COR-L47 (cell line): ENCODE data around the gene MYO9B.

Source experiments
- DNase-seq: peaks from one replicate; lab custom pipeline; 2025; lab: John Stamatoyannopoulos, UW

The MYO9B gene

DNA sequence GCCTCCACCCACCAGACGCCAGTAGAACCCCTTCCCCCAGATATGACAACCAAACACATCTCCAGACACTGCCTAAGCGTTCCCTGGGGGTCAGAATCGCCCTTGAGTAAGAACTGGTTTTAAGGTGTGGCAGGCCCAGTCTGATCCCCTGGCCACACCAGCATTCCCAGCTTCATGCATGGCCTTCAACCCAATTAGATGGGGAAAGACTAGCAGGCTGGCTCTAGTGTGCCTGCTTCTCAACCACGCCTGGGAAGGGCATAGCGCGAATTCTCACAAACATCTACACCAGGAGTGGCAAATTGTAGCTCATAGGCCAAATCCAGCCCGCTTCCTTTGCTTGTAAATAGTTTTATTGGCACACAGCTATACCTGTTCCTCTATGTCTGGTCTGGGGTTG, 13.9 kb upstream of the MYO9B start:
- DNase-seq: no peak

DNA sequence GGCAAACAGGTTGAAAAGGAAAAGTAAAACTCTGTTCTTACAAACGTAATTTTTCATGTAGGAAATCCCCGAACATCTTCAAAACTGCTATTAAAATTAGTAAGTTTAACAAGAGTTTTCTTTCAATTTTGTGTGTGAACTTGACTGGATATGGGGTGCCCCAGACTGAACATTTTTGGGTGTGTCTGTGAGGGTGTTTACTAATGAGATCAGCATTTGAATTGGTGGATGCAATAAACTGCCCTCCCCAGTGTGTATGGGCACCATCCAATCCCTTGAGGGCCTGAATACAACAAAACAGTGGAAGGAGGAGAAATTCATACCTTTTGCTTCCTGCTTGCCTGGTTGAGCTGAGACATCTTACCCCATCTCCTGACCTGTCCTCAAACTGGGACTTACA, 12.1 kb upstream of the MYO9B start:
- DNase-seq: no peak

DNA sequence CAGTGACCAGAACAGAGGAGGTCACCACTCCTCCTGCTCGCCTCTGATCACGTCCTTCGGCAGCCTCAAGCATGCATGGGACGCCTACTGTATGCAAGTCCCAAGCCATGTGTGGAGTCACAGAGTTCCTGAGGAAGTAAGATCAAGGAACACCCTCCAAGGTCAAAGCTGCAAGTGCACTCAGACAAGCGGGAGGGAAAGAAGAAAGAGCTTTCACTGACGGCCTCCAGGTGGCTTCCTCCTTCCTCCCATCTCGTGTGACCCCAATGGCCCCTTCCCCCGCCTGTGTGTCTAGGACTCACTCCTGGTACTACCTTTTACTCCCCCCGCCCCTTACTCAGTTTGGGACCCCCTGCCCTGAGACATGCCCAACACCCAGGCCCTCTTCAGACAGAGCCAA, 6.4 kb upstream of the MYO9B start:
- no peak for DNase-seq

- DNase-seq: no peak
Measured at GRCh38 chr19:17070421-17070820, 5.2 kb upstream of the MYO9B start.

DNA sequence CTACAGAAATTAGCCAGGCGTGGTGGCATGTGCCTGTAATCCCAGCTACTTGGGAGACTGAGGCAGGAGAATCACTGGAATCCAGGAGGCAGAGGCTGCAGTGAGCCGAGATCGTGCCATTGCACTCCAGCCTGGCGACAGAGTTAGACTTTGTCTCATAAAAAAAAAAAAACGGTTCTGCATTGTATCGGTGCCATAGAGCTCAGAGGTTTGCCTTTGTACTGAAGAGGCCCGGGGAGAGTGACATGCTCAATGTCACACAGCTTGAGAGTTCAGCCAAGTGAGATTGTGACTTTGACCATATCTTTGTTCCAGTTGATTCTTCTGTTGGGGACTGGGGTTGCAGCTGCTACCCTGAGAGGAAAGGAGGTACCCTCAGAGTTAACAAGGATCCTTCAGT, 4.7 kb upstream of the MYO9B start:
- no peak for DNase-seq

DNA sequence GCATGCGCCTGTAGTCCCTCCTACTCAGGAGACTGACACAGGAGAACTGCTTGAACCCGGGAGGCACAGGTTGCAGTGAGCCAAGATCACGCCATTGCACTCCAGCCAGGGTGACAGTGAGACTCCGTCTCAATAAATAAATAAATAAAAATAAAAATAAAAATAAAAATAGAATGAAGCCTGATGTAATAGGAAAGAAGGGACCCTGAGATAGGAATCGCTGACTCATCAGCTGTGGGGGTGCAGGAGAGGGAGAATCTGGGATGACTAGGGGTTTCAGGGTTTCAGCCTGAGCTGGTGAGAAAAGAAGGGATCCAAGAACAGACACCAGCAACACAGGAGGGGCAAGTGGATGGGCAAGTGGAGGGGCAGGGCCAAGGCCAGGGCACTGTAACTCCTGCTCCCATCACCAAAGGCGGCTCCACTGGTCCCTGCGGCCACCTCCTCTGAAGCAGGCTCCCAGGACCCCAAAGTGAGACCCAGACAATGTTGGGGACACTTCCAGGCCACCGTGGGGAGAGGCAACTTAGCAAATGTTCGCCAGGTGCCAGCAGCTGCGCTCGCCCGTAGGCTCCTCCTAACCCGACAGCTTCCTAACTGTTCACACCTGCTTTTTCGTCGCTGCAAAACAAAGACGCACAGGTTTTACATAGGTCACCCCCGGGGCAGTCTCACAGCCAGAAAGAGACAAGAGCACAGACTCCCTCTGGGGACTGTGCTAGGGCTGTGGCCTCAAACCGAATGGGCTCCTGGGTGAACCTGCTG, 1.5 kb upstream of the MYO9B start:
- DNase-seq: peak; percentile 61

- DNase-seq: peak; percentile 34
Measured at GRCh38 chr19:17074634-17075034, 943 bp upstream of the MYO9B start.

GRCh38 chr19:17075864-17076542, 426 bp downstream of the MYO9B start:
- DNase-seq: peak; percentile 4

DNA sequence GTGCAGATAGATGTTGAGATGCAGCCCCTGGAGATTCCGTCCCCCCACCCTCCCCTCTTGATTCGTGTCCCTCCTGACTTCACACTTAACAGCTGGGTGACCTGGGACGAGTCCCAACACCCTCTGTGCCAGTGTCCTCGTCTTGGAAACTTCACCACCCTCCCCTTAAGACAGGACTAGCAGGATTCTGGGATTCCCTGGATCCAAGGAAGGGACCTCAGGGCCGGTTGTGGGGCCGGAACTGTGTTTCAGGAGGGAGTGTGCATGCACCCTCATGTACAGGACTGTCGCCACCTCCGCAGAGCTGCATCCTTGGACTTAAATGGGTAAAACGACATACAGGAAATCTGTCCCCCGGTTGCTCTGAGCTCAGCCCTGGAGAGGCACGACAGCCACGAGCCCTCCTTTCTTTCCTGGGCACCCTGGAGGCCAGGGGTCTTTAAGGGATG, 990 bp downstream of the MYO9B start:
- DNase-seq: no peak

DNA sequence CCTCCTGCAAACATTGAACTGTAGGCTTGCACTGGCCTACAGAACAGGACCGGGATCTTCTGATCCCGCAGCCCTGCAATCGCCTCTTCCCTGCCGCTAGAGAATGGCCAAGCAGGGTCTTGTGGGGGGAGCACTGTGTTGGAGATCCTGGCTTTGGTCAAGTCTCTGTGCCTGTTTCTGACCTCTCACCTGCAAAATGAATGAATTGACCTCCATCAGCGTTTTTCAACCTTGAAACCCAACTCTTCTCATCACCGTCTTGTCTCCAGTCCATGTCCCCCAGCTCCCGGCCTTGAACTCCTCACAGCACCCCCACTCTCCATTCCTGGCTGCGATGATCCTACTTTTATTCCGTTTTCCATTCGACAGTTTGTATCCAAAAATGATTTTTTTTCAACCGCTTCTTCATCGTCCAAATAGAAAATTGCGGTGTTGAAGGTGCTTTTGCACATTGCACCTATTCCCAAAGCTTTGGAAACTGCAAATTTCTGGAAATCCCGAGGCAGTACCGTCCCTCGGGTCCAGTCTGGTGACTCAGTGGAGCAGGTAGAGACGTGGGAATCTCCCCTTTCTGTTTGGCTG, 2.0 kb downstream of the MYO9B start:
- DNase-seq: no peak

- no peak for DNase-seq
Measured at GRCh38 chr19:17078036-17078919, 2.7 kb downstream of the MYO9B start.

DNA sequence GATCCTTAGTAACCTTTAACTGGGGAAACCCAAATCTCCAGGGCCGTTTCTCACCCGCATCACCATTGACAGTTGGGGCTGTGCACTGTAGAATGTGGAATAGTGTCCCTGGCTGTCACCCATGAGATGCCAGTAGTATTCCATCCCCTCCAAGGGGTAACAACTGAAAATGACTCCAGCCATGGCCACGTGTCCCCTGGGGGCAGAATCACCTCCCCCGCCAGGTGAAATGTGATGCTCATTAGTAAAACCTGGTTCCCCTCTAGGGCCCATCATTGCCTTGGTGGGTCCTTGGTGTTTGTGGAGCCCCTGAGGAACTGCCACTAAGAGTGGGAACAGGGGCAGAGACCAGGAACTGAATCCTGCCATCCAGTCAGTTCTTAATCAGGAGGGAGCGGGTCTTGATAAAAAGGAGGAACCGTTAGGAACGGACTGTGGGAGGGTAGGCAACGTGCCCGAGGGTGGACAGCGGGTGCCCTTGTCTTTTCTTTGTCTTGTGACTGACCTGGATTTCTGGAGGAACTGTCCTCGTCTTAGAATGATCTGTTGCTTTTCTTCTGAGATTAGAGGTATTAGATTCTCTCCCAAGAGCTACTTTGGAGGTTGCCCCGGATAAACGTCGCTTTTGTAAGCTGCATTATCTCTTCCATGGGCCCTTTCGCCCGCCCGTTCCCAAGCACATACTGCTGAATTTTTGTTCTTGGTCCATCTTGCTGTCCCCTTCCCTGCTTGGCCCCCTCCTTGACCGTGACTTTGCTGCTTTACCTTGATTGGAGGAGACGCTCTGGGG, 3.5 kb downstream of the MYO9B start:
- no peak for DNase-seq

DNA sequence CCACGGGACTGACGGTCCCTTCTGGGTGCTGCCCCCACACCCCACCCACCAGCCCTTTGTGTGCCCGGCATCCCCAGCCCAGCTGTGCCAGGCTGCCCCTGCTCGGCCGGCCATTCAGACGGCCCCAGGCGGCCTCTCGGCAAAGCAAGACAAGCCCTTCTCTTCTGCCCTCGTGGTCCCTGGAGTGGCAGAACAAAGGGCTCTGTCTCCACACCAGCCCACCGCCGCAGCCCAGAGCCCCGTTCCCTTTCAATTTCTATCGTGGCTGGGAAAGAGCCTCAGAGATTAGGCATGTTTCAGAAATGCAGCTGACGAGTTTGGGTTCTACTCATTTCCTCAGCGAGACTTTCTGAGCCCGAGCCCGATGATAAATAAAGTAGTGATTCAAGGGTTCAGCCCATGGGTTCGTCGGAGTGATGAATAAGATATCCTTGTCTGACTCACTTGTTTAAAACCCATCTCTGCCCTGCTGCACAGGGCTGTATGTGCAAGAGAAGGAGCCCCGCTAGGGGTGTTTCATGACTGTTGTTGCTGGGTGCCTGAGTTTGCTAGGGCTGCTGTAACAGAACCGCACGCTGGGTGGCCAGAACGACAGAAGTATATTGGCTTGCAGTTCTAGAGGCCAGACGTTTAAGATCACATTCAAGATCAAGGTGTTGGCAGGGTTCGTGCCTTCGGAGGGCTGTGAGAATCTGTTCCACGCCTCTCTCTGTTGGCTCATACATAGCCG, 4.3 kb downstream of the MYO9B start:
- DNase-seq: no peak

- no peak for DNase-seq
Measured at GRCh38 chr19:17080440-17080801, 4.8 kb downstream of the MYO9B start.

DNA sequence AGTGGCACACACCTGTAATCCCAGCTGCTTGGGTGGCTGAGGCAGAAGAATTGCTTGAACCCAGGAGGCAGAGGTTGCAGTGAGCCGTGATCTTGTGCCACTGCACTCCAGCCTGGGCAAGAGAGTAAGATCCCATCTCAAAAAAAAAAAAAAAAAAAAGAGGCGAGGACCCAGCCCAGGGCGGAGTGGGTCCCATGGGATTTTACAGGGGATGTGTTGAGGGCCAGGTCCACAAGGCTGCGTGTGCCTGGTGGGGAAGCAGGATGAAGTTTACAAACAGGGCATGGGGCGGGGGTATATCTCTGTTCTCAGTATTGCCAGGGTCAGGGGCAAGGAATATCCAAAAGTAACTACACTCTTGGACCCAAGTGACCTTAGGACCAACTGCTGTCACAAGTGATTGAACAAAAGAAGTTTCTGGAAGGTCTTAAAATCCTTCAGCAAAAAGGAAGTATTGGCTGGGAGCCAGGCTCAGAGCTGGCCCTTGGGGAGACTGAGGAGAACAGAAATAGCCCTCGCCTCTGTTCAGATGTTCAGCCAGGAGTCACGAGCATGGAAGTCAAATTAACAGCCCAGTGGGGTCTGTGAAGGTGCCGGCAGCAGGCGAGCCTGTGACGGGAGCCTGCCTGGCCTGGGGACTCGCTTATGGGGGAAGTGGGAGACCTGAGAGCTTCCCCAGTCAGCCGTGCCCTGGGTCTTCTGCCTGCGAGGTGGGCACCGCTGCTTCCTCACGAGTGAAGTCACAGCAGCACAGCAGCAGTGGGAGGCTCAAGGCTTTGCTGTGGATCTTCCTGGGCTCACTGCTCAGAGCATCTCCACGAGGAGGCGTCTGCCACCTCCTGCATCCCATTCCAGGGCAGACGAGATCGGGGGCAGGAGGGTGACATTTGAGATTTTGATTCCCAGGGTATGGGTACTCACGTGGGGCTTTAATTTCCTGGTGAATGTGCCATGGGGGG, 6.4 kb downstream of the MYO9B start:
- no peak for DNase-seq

DNA sequence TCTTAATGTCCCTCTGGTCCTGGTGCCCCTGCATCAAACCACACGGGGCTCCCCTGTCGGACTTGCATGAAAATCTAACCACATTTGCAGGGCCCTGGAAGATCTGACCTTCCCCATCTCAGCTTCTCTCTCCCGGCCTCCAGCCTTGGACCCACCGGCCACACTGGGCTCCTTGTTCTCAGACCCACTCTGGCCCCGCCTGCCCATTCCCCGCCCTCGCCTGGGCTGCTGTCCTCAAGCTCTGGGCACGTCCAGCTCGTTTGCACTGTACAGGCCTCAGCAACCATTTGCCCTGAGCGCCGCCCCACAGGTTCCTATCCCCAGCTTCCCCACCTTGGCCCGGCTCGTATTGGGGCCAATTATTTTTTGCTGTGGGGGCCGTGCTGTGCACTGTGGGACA, 10.5 kb downstream of the MYO9B start:
- DNase-seq: no peak

- no peak for DNase-seq
Measured at GRCh38 chr19:17086834-17087233, 11.3 kb downstream of the MYO9B start.

- no peak for DNase-seq
Measured at GRCh38 chr19:17088552-17088951, 13.0 kb downstream of the MYO9B start.

- no peak for DNase-seq
Measured at GRCh38 chr19:17090583-17090982, 15.0 kb downstream of the MYO9B start.
